Gastroesophageal sphincter (tissue), 4 donors: Measurements from ENCODE around the gene STXBP6. TPM values are rescaled to one million over a fixed set of nuclear protein-coding genes. Genes with fewer than 3 reads are reported as not detected.
"Not testable (repeated sequence)": the region's sequence is repeated elsewhere in the genome, so short reads cannot be mapped to it uniquely, and the experiment has no call there.

Experiments
- ATAC-seq: fragments of 150-250 bp; one replicate; pipeline ENCODE4 v1.9.1; 2016; ENCODE audit warnings: mild to moderate bottlenecking, moderate library complexity
- H3K27ac ChIP-seq, 4 donors: fragments of 200-600 bp; sonication (generic) in 3 of 4; 1 replicate in 3 of 4; 2 replicates in 1 of 4; pipeline ENCODE4 v1.5.1; 2016 to 2019
- H3K27me3 ChIP-seq: fragments of 200-600 bp; sonication (generic); one replicate; pipeline ENCODE4 v1.5.1; 2019
- H3K36me3 ChIP-seq, 2 donors: fragments of 200-600 bp; sonication (generic); one replicate each; pipeline ENCODE4 v1.5.1; 2019; ENCODE audit warnings: control low read depth in 1 of 2
- H3K4me1 ChIP-seq, 3 donors: fragments of 200-600 bp; sonication (generic); 1 replicate in 2 of 3; 2 replicates in 1 of 3; pipeline ENCODE4 v1.5.1; 2016 to 2019; ENCODE audit warnings: control low read depth in 2 of 3
- H3K4me3 ChIP-seq, 2 donors: fragments of 200-600 bp; sonication (generic); one replicate each; pipeline ENCODE4 v1.5.1; 2019; ENCODE audit warnings: mild to moderate bottlenecking in 1 of 2, moderate library complexity in 1 of 2
- H3K9me3 ChIP-seq, 3 donors: fragments of 200-600 bp; sonication (generic); one replicate each; pipeline ENCODE4 v1.5.1; 2017 to 2019; ENCODE audit warnings: control low read depth in 2 of 3
- CTCF ChIP-seq, 4 experiments: fragments of 200-600 bp in 2 of 4; fragments of 450-650 bp in 2 of 4; sonication (generic) in 1 of 4; IDR thresholded peaks; one replicate each; pipeline ENCODE4 v1.5.1; 2017 to 2019; ENCODE audit warnings: antibody characterized with exemption in 4 of 4, mild to moderate bottlenecking in 2 of 4, moderate library complexity in 2 of 4
- EP300 ChIP-seq: sonication (generic); formaldehyde crosslinking; IDR thresholded peaks from one replicate; pipeline ENCODE4 v1.6.1; 2017; ENCODE audit warnings: antibody characterized with exemption, mild to moderate bottlenecking
- POLR2A ChIP-seq, 2 donors: fragments of 450-650 bp; IDR thresholded peaks; one replicate each; pipeline ENCODE4 v1.6.1; 2017; ENCODE audit warnings: antibody characterized with exemption in 2 of 2, mild to moderate bottlenecking in 2 of 2, moderate library complexity in 1 of 2
- POLR2AphosphoS5 ChIP-seq: sonication (generic); formaldehyde crosslinking; IDR thresholded peaks from one replicate; pipeline ENCODE4 v1.6.1; 2017; ENCODE audit warnings: antibody characterized with exemption
- WGBS, 2 donors: methylation state at CpG; one replicate each; pipeline ENCODE4 v1.1.5; 2018; ENCODE audit warnings: low coverage in 1 of 2; 5-methylcytosine and 5-hydroxymethylcytosine counted together
- total RNA-seq, 4 donors: library from RNA; depleted of rRNA; stranded (reverse); fragments of >200 nt; gene quantifications; one replicate each; pipeline ENCODE4 v1.1.0, GENCODE V29; 2016

Gene STXBP6
- total RNA-seq, 4 donors from 2014 or later, result 29.3 to 55.7 (median 44.0) TPM

DNA sequence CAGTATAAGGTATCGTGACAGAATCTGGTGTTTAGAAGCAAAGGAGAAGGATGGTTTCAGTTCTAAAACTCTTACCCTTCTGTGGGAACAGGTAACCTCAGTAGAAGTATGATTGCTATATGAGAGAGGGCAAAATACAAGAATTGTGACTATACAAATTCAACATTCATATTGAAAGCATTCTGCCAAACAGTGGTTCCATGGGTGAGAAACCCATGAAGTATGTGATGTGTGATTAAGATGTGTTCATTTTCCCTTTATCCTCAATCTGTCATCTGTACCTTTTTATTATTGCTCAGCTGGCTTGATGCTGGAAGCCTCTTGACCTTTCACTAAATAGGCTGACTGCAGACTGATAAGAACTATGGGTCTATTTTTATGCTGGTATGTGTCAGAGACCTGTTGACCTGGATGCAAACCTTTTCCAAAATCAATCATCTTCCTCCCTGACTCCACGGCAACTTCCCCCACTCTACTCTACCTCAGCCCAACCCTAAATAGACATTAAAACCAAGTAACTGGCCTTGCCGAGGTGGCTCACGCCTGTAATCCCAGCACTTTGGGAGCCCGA is 109.6 kb downstream of the STXBP6 start:
- Histone ChIP-seq H3K4me1 (peaks cover 0 to 36% (median 0%) of the 10 kb centered on the region in 3 donors), H3K4me3 (no peak overlapping the region), H3K36me3 (no peaks in the 10 kb centered on the region), H3K27ac (no peak overlapping the region), H3K27me3 (no peaks in the 10 kb centered on the region), H3K9me3 (no peaks in the 10 kb centered on the region)
- TF ChIP-seq POLR2AphosphoS5 (no peak), EP300 (no peak), CTCF (IDR thresholded peaks at IDR 0.05) (no peak), POLR2A (IDR thresholded peaks at IDR 0.05) (no peak)
- no peak for ATAC-seq
- WGBS, 2 donors, result 78 to 89% methylated on average over 1 to 2 of the region's 5 CpGs

GRCh38 chr14:24938593-24938992 is 111.4 kb downstream of the STXBP6 start:
- WGBS, 2 donors, result 19 to 20% methylated on average over 1 of the region's 1 CpG

GRCh38 chr14:24937300-24937699 is 112.6 kb downstream of the STXBP6 start:
- TF ChIP-seq POLR2AphosphoS5 (no peak), EP300 (no peak), POLR2A (IDR thresholded peaks at IDR 0.05) (no peak), CTCF (IDR thresholded peaks at IDR 0.05) (no peak)
- H3K4me3 ChIP-seq, result no peak overlapping the region
- peaks cover 0 to 20% (median 0%) of the 10 kb centered on the region in 3 donors for H3K4me1 ChIP-seq
- H3K9me3 ChIP-seq, result no peaks in the 10 kb centered on the region
- H3K27me3 ChIP-seq, result no peaks in the 10 kb centered on the region
- no peak overlapping the region for H3K27ac ChIP-seq
- ATAC-seq, result no peak
- 79 to 92% methylated on average over 1 of the region's 1 CpG for WGBS, 2 donors
- H3K36me3 ChIP-seq, result no peaks in the 10 kb centered on the region

More at GRCh38 chr14:24938593-24938992, 111.4 kb downstream of the STXBP6 start:
- no peaks in the 10 kb centered on the region for H3K36me3 ChIP-seq
- no peak overlapping the region for H3K27ac ChIP-seq
- H3K27me3 ChIP-seq, result no peaks in the 10 kb centered on the region
- TF ChIP-seq POLR2A (IDR thresholded peaks at IDR 0.05) (no peak), EP300 (no peak), CTCF (IDR thresholded peaks at IDR 0.05) (no peak), POLR2AphosphoS5 (no peak)
- no peak for ATAC-seq
- no peak overlapping the region for H3K4me3 ChIP-seq
- H3K9me3 ChIP-seq, result no peaks in the 10 kb centered on the region
- H3K4me1 ChIP-seq, result peaks cover 0 to 25% (median 0%) of the 10 kb centered on the region in 3 donors

- not testable (repeated sequence) for H3K36me3 ChIP-seq, H3K27ac ChIP-seq, ATAC-seq, H3K4me3 ChIP-seq, H3K27me3 ChIP-seq, H3K9me3 ChIP-seq
- 100% methylated on average over 1 of the region's 2 CpGs; no CpG with 5 or more reads in 1 of the 2 donors for WGBS, 2 donors
- H3K4me1 ChIP-seq, result peaks cover 0 to 16% (median 0%) of the 10 kb centered on the region in 3 donors
These were observed 113.2 kb downstream of the STXBP6 start for GRCh38 chr14:24936773-24937172.

DNA sequence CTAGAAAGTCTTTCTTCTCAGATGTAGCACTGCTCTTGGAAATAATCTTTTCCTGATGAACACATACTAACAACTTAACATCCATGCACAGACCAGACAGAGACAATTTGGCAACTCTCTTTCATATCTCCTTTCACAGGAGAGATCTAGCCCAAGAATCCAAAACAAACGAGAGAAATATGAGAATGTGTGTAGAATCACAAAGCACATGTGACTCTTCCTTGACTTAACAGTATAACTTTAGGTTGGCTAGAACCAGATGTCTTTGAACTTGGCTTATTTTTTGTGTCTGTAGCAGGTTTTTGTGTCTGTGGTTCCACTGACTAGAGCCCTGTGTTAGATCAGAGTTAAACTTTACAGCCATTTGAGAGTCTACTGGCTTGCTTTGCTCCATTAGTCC is 114.2 kb downstream of the STXBP6 start:
- H3K27me3 ChIP-seq, result no peaks in the 10 kb centered on the region
- no peak overlapping the region for H3K27ac ChIP-seq
- no peak for ATAC-seq
- H3K4me3 ChIP-seq, result no peak overlapping the region
- no peak for TF ChIP-seq POLR2A (IDR thresholded peaks at IDR 0.05)
- no peak for TF ChIP-seq CTCF (IDR thresholded peaks at IDR 0.05)
- no peak for TF ChIP-seq EP300
- no peak for TF ChIP-seq POLR2AphosphoS5
- no peaks in the 10 kb centered on the region for H3K36me3 ChIP-seq
- no peaks in the 10 kb centered on the region for H3K9me3 ChIP-seq
- 20 to 33% methylated on average over 1 of the region's 1 CpG for WGBS, 2 donors
- H3K4me1 ChIP-seq, result peaks cover 0 to 13% (median 0%) of the 10 kb centered on the region in 3 donors
